Body of pancreas (tissue), 4 donors: ENCODE results near the gene ARHGDIB. TPM values are rescaled to one million over a fixed set of nuclear protein-coding genes. Genes with fewer than 3 reads are reported as not detected.

Experiments
- ATAC-seq: fragments of 150-250 bp; one replicate; pipeline ENCODE4 v1.9.1; 2016
- DNase-seq, 4 donors: peaks; one replicate each; pipeline ENCODE4 v3.0.0-alpha.2; 2019
- H3K27ac ChIP-seq, 4 donors: fragments of 200-600 bp; sonication (generic); 1 replicate in 3 of 4; 2 replicates in 1 of 4; pipeline versions ENCODE4 v1.5.1 to v1.6.1; 2016 to 2019; ENCODE audit warnings: mild to moderate bottlenecking in 1 of 4, mixed read lengths in 1 of 4, moderate library complexity in 1 of 4
- H3K27me3 ChIP-seq, 2 donors: fragments of 200-600 bp; sonication (generic); one replicate each; pipeline ENCODE4 v1.6.0; 2016; ENCODE audit warnings: mild to moderate bottlenecking in 1 of 2
- H3K36me3 ChIP-seq, 2 donors: fragments of 200-600 bp; sonication (generic); replicated peaks in 1 of 2; 2 replicates each; pipeline ENCODE4 v1.5.1; 2016; ENCODE audit warnings: low read depth in 2 of 2; ENCODE audit not compliant: insufficient read depth in 1 of 2
- H3K4me1 ChIP-seq: fragments of 200-600 bp; sonication (generic); one replicate; pipeline ENCODE4 v1.6.0; 2016
- H3K4me3 ChIP-seq, 2 donors: fragments of 200-600 bp; sonication (generic); 1 replicate in 1 of 2; 2 replicates in 1 of 2; pipeline ENCODE4 v1.5.1; 2016 to 2019
- H3K9me3 ChIP-seq, 3 donors: fragments of 200-600 bp; sonication (generic); 1 replicate in 2 of 3; 2 replicates in 1 of 3; pipeline ENCODE4 v1.5.1; 2016
- CTCF ChIP-seq, 7 experiments: fragments of 450-650 bp in 4 of 7; fragments of 200-600 bp in 3 of 7; sonication (generic) in 3 of 7; IDR thresholded peaks; one replicate each; pipeline ENCODE4 v1.5.1; 2016 to 2019; ENCODE audit warnings: antibody characterized with exemption in 7 of 7
- POLR2A ChIP-seq, 3 donors: fragments of 450-650 bp; IDR thresholded peaks; one replicate each; pipeline ENCODE4 v1.6.1; 2016; ENCODE audit warnings: antibody characterized with exemption in 3 of 3, mild to moderate bottlenecking in 2 of 3
- WGBS, 2 donors: methylation state at CpG; one replicate each; pipeline ENCODE4 v1.1.5; 2017; 5-methylcytosine and 5-hydroxymethylcytosine counted together
- intact Hi-C: fragments of 100-400 bp; cut with DNase I; formaldehyde crosslinking; loops from one replicate; pipeline ENCODE4 v1.15.1; 2023
- total RNA-seq, 2 donors: library from RNA; depleted of rRNA; stranded (reverse); fragments of >200 nt; gene quantifications; one replicate each; pipeline ENCODE4 v1.1.0, GENCODE V29; 2016

Gene ARHGDIB
- total RNA-seq, 2 donors from 2014 or later = 19.8 to 36.6 TPM

DNA sequence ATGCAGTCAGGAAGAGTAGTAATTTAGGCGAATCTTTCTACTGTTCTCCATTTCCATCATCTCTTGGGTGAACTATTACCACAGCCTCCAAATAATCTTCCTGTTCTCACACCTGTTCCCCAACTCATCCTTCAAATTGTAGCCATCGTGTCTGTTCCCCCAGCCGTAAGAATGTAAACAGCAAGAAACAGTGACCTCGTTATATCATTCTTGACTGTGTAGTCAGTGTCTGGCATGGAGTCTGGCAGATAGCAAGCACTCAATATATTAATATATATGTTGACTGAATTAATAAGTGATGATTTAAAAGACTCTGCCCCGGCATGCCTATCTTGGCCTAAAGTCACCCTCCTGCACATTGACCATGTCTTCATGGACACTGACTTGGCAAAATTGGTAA is 31.7 kb upstream of the ARHGDIB start:
- Histone ChIP-seq H3K36me3 (no peaks in the 10 kb centered on the region), H3K4me3 (no peak overlapping the region), H3K9me3 (no peaks in the 10 kb centered on the region), H3K27me3 (no peaks in the 10 kb centered on the region), H3K27ac (no peak overlapping the region), H3K4me1 (no peaks in the 10 kb centered on the region)
- ATAC-seq (no peak), DNase-seq (no peak)
- TF ChIP-seq POLR2A (IDR thresholded peaks at IDR 0.05) (no peak), CTCF (IDR thresholded peaks at IDR 0.05) (no peak)
- intact Hi-C loops = no loop called here
- 61 to 70% methylated on average over 5 of the region's 5 CpGs for WGBS, 2 donors

- ATAC-seq = no peak
- TF ChIP-seq POLR2A (IDR thresholded peaks at IDR 0.05) = no peak
- no peak for TF ChIP-seq CTCF (IDR thresholded peaks at IDR 0.05)
- Histone ChIP-seq H3K4me1 (no peaks in the 10 kb centered on the region), H3K9me3 (no peaks in the 10 kb centered on the region), H3K27ac (no peak overlapping the region), H3K27me3 (no peaks in the 10 kb centered on the region), H3K36me3 (no peaks in the 10 kb centered on the region), H3K4me3 (no peak overlapping the region)
- no peak for DNase-seq
- intact Hi-C loops = no loop called here
- WGBS, 2 donors = 87 to 96% methylated on average over 3 of the region's 3 CpGs
These were observed 31.3 kb upstream of the ARHGDIB start for GRCh38 chr12:14992673-14993072.

DNA sequence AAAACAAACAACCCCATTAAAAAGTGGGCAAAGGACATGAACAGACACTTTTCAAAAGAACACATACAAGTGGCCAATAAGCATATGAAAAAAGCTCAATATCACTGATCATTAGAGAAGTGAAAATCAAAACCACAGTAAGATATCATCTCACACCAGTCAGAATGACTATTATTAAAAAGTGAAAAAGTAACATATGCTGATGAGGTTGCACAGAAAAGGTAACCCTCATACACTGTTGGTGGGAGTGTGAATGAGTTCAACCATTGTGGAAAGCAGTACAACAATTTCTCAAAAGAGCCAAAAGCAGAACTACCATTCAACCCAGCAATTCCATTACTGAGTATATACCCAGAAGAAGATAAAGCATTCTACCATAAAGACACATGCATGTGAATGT is 29.7 kb upstream of the ARHGDIB start:
- H3K4me3 ChIP-seq = no peak overlapping the region
- no peak overlapping the region for H3K27ac ChIP-seq
- no peak for DNase-seq
- no peak for ATAC-seq
- no peaks in the 10 kb centered on the region for H3K4me1 ChIP-seq
- no peak for TF ChIP-seq POLR2A (IDR thresholded peaks at IDR 0.05)
- no peak for TF ChIP-seq CTCF (IDR thresholded peaks at IDR 0.05)
- H3K27me3 ChIP-seq = no peaks in the 10 kb centered on the region
- no peaks in the 10 kb centered on the region for H3K9me3 ChIP-seq
- intact Hi-C loops = no loop called here
- H3K36me3 ChIP-seq = no peaks in the 10 kb centered on the region

DNA sequence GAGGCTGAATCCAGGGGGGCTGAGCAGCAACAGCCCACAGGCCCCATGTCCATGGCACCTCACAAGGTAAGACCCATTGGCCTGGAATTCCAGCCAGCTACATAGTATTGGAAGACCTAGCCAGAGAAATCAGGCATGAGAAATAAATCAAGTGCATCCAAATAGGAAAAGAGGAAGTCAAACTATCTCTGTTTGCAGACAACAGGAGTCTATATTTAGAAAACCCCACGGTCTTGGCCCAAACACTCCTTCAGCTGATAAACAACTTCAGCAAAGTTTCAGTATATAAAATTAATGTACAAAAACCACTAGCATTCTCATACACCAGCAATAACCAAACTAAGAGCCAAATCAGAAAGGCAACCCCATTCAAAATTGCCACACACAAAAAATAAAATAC is 28.4 kb upstream of the ARHGDIB start:
- TF ChIP-seq CTCF (IDR thresholded peaks at IDR 0.05) = no peak
- no peak for TF ChIP-seq POLR2A (IDR thresholded peaks at IDR 0.05)
- Histone ChIP-seq H3K4me3 (no peak overlapping the region), H3K27me3 (no peaks in the 10 kb centered on the region), H3K9me3 (no peaks in the 10 kb centered on the region), H3K4me1 (no peaks in the 10 kb centered on the region), H3K27ac (no peak overlapping the region), H3K36me3 (no peaks in the 10 kb centered on the region)
- WGBS, 2 donors = 14 to 43% methylated on average over 1 of the region's 1 CpG
- DNase-seq = no peak
- intact Hi-C loops = no loop called here
- ATAC-seq = no peak

DNA sequence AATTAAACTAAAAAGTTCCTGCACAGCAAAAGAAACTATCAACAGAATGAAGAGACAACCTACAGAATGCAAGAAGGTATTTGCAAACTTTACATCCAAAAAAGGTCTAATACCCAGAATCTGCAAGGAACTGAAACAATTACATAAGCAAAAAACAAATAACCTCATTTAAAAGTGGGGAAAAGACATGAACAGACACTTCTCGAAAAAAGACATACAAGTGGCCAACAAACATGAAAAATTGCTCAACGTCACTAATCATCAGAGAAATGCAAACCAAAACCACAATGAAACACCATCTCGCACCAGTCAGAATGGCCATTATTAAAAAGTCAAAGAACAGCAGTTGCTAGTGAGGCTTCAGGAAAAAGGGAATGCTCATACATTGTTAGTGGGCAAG is 26.6 kb upstream of the ARHGDIB start:
- H3K27me3 ChIP-seq = no peaks in the 10 kb centered on the region
- H3K27ac ChIP-seq = no peak overlapping the region
- WGBS, 2 donors = 81 to 85% methylated on average over 3 of the region's 3 CpGs
- H3K4me3 ChIP-seq = no peak overlapping the region
- no peak for TF ChIP-seq POLR2A (IDR thresholded peaks at IDR 0.05)
- TF ChIP-seq CTCF (IDR thresholded peaks at IDR 0.05) = no peak
- H3K36me3 ChIP-seq = no peaks in the 10 kb centered on the region
- H3K4me1 ChIP-seq = no peaks in the 10 kb centered on the region
- DNase-seq (no peak), ATAC-seq (no peak)
- no peaks in the 10 kb centered on the region for H3K9me3 ChIP-seq
- intact Hi-C loops = no loop called here
